Esophagus squamous epithelium (tissue), 4 donors: ENCODE measurements around the gene PKIG.
"Not testable (repeated sequence)": the region's sequence is repeated elsewhere in the genome, so short reads cannot be mapped to it uniquely, and the experiment has no call there.

Source experiments
- POLR2A ChIP-seq, 4 donors: fragments of 450-650 bp; IDR thresholded peaks; one replicate each; pipeline ENCODE4 v1.6.1; 2017; ENCODE audit warnings: antibody characterized with exemption in 4 of 4, mild to moderate bottlenecking in 4 of 4, moderate library complexity in 3 of 4
- TF ChIP-seq, protein P1 (sequence below), 6 experiments: fragments of 450-650 bp in 4 of 6; fragments of 200-600 bp in 2 of 6; sonication (generic) in 2 of 6; IDR thresholded peaks; one replicate each; pipeline ENCODE4 v1.5.1; 2016 to 2019; ENCODE audit warnings: antibody characterized with exemption in 6 of 6, mild to moderate bottlenecking in 4 of 6, moderate library complexity in 4 of 6

DNA sequence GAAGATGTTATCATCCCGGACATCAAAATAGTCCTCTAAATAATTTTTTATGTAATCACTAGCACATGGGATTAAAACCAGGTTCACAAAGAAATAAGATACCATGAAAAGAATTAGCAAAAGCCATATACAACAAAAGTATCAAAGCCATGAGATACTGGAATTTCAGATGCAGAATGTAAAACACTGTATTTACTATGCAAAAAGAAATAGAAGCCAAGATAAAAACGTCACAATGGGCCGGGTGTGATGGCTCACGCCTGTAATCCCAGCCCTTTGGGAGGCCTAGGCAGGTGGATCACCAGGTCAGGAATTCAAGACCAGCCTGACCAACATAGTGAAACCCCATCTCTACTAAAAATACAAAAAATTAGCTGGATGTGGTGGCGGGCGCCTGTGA lies 21.6 kb upstream of the PKIG start:
- TF ChIP-seq, protein P1, sequence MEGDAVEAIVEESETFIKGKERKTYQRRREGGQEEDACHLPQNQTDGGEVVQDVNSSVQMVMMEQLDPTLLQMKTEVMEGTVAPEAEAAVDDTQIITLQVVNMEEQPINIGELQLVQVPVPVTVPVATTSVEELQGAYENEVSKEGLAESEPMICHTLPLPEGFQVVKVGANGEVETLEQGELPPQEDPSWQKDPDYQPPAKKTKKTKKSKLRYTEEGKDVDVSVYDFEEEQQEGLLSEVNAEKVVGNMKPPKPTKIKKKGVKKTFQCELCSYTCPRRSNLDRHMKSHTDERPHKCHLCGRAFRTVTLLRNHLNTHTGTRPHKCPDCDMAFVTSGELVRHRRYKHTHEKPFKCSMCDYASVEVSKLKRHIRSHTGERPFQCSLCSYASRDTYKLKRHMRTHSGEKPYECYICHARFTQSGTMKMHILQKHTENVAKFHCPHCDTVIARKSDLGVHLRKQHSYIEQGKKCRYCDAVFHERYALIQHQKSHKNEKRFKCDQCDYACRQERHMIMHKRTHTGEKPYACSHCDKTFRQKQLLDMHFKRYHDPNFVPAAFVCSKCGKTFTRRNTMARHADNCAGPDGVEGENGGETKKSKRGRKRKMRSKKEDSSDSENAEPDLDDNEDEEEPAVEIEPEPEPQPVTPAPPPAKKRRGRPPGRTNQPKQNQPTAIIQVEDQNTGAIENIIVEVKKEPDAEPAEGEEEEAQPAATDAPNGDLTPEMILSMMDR (IDR thresholded peaks at IDR 0.05) = not testable (repeated sequence)
- not testable (repeated sequence) for TF ChIP-seq POLR2A (IDR thresholded peaks at IDR 0.05)
